WI38 (cell line): ENCODE data around the gene ESRRB.

Source experiments
- H3K4me3 ChIP-seq: 2 replicates; pipeline ENCODE4 v1.5.1; 2011; ENCODE audit warnings: low read depth, mild to moderate bottlenecking, control low read depth, low read length
- CTCF ChIP-seq: IDR thresholded peaks from 2 replicates; pipeline ENCODE4 v1.5.1; 2012; ENCODE audit warnings: low read depth, mild to moderate bottlenecking, control low read depth, low read length

The ESRRB gene

DNA sequence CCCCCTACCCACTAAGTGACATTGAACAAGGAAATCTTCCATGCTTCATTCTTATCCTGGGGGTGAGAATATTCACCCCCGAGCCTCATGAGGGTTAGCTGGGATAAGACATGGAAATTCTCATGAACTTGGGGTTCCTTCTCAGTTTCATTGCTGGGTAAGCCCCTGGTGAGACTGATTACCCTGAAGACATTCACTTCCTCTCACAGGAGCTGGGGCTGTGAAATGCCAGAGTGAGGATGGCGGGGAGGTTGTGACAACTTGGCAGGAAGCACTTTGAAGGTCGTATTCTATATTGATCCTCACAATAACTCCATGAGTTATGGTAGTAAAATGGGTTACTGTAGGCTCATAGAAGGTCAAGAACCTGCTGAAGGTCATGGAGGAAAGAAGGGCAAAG is 43.5 kb downstream of the ESRRB start:
- TF ChIP-seq CTCF: no peak

GRCh38 chr14:76420827-76421226 is 44.9 kb downstream of the ESRRB start:
- TF ChIP-seq CTCF: no peak
- no peak overlapping the region for H3K4me3 ChIP-seq

More for the DNA sequence above, 43.5 kb downstream of the ESRRB start:
- no peak overlapping the region for H3K4me3 ChIP-seq

DNA sequence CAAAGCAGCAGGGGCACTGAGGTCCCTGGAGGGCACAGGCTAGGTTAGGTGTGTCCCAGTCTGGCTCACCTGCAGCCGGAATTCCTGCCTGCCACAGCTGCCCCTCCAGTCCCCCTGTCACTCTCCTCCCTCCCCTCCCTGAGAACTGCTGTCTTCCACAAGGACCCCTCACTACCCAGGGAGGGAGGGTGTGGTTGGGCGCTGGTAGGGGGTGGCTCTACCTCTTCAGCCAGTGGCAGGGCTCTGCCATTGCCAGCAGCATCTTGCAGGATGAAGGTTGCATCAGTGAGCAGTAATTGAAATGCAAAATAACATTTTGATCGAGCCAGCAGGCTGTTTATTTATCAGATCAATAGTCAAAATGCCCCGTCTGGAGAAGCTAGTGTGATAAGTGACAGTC is 45.7 kb downstream of the ESRRB start:
- no peak for TF ChIP-seq CTCF
- H3K4me3 ChIP-seq: no peak overlapping the region

- no peak overlapping the region for H3K4me3 ChIP-seq
- no peak for TF ChIP-seq CTCF
Observed at GRCh38 chr14:76422662-76423061, 46.7 kb downstream of the ESRRB start.

DNA sequence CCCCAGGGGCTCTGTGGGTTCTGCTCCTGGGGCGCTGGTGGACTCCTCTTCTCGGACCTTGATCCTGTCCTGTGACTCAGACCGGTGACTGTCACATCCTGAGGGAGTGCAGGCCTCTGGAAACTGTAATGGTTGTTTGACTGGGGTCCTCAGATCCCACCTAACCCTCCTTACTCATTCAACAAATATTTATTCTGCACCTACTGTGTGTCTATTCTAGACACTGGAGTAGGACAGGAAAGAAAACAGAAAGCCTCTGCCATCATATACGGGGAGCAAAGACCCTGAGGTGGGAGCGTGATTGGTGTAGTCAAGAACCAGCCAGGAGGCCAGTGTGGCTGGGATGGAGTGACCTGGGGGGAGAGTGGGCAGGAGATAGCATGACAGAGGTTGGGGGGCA is 47.6 kb downstream of the ESRRB start:
- no peak overlapping the region for H3K4me3 ChIP-seq
- no peak for TF ChIP-seq CTCF

DNA sequence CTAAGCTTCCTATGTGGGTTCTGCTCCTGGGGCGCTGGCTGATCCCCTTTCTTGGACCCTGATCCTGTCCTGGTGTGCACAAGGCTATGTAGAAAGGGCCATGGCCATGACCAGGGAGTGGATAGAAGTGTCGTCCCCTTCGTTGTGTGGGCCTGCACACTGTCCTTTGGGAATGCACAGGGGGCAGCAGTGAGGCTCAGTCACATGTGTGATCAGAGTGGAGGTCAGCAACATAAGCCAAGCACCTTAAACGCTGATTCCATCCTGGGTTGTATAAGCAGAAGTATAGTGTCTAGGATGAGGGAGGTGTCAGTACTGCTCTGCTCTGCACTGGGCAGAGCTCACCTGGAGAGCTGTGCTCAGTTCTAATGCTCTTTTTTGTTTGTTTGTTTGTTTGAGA is 48.4 kb downstream of the ESRRB start:
- no peak overlapping the region for H3K4me3 ChIP-seq
- TF ChIP-seq CTCF: no peak

GRCh38 chr14:76426161-76426696 is 50.3 kb downstream of the ESRRB start:
- no peak for TF ChIP-seq CTCF

More at GRCh38 chr14:76426161-76426696, 50.3 kb downstream of the ESRRB start:
- no peak overlapping the region for H3K4me3 ChIP-seq
